ENCODE measurements around the gene ABCB10.
"Not testable (repeated sequence)": the region's sequence is repeated elsewhere in the genome, so short reads cannot be mapped to it uniquely, and the experiment has no call there.

ABCB10 gene

GRCh38 chr1:229599218-229599954 lies 40.9 kb upstream of the ABCB10 start:
- DNase-seq (ENCODE audit: low spot score): no peak
- no peaks in the 10 kb centered on the region for H3K4me1 ChIP-seq (ENCODE audit: control insufficient read depth in 2 of 2, insufficient read depth in 1 of 2, low read depth in 1 of 2, low read length in 2 of 2)
- no peak overlapping the region for H3K4me2 ChIP-seq (ENCODE audit: insufficient read depth, low read length, poor library complexity, severe bottlenecking)
- no peak overlapping the region for H3K9ac ChIP-seq (ENCODE audit: low read depth, low read length, poor library complexity)
- no peaks in the 10 kb centered on the region for H3K27me3 ChIP-seq (ENCODE audit: control insufficient read depth in 3 of 3, insufficient read depth in 3 of 3, low read depth in 1 of 3, low read length in 3 of 3)
- no peak overlapping the region for H3K18ac ChIP-seq (ENCODE audit: low read length)
- H2BK120ac ChIP-seq (ENCODE audit: low read depth, low read length): no peak overlapping the region
- H3K4ac ChIP-seq (ENCODE audit: low read length): no peak overlapping the region
- H3K27ac ChIP-seq (replicated peaks; ENCODE audit: low read length): no peak overlapping the region
- peaks cover 2% of the 10 kb centered on the region for H3K79me1 ChIP-seq (ENCODE audit: low read depth, low read length)
- no peak overlapping the region for H2BK5ac ChIP-seq (ENCODE audit: low read length)
- no peak overlapping the region for H2AFZ ChIP-seq (ENCODE audit: low read length)
- no peak overlapping the region for H2BK12ac ChIP-seq (ENCODE audit: low read length)
- H4K8ac ChIP-seq (ENCODE audit: low read depth, low read length): no peak overlapping the region
- no peak overlapping the region for H2BK15ac ChIP-seq (ENCODE audit: low read length)
- H3K4me3 ChIP-seq (ENCODE audit: low read length in 2 of 2): no peak overlapping the region
- no peak overlapping the region for H3K23ac ChIP-seq (ENCODE audit: low read depth, low read length, poor library complexity)
- H3K36me3 ChIP-seq (replicated peaks in 1 of 2; ENCODE audit: control insufficient read depth in 2 of 2, insufficient read depth in 2 of 2, low read length in 2 of 2): peaks cover 20 to 86% of the 10 kb centered on the region in 2 donors
- H2AK5ac ChIP-seq (ENCODE audit: low read depth, low read length): no peak overlapping the region
- WGBS, 2 donors (ENCODE audit: extremely low coverage in 2 of 2, insufficient read length in 2 of 2, insufficient replicate concordance in 1 of 2): no CpG with 5 or more reads among the region's 3 CpGs
- H3K9me3 ChIP-seq (replicated peaks in 1 of 2; ENCODE audit: control insufficient read depth in 2 of 2, insufficient read depth in 1 of 2, low read depth in 1 of 2, low read length in 2 of 2): no peaks in the 10 kb centered on the region
- H3K14ac ChIP-seq (ENCODE audit: low read length): no peak overlapping the region
- H4K91ac ChIP-seq (ENCODE audit: low read depth, low read length, poor library complexity): no peak overlapping the region

GRCh38 chr1:229597877-229598276 lies 39.4 kb upstream of the ABCB10 start:
- Histone ChIP-seq H3K18ac (ENCODE audit: low read length) (no peak overlapping the region), H3K9me3 (replicated peaks in 1 of 2; ENCODE audit: control insufficient read depth in 2 of 2, insufficient read depth in 1 of 2, low read depth in 1 of 2, low read length in 2 of 2) (no peaks in the 10 kb centered on the region), H3K79me1 (ENCODE audit: low read depth, low read length) (peaks cover 2% of the 10 kb centered on the region), H4K91ac (ENCODE audit: low read depth, low read length, poor library complexity) (no peak overlapping the region), H2BK120ac (ENCODE audit: low read depth, low read length) (no peak overlapping the region), H3K14ac (ENCODE audit: low read length) (no peak overlapping the region), H3K9ac (ENCODE audit: low read depth, low read length, poor library complexity) (no peak overlapping the region), H3K36me3 (replicated peaks in 1 of 2; ENCODE audit: control insufficient read depth in 2 of 2, insufficient read depth in 2 of 2, low read length in 2 of 2) (peaks cover 23 to 85% of the 10 kb centered on the region in 2 donors), H2BK15ac (ENCODE audit: low read length) (no peak overlapping the region), H4K8ac (ENCODE audit: low read depth, low read length) (no peak overlapping the region), H2AK5ac (ENCODE audit: low read depth, low read length) (no peak overlapping the region), H3K27ac (replicated peaks; ENCODE audit: low read length) (no peak overlapping the region), H3K4ac (ENCODE audit: low read length) (no peak overlapping the region), H2BK5ac (ENCODE audit: low read length) (no peak overlapping the region), H3K27me3 (ENCODE audit: control insufficient read depth in 3 of 3, insufficient read depth in 3 of 3, low read depth in 1 of 3, low read length in 3 of 3) (no peaks in the 10 kb centered on the region), H2AFZ (ENCODE audit: low read length) (no peak overlapping the region), H3K4me3 (ENCODE audit: low read length in 2 of 2) (no peak overlapping the region), H3K4me2 (ENCODE audit: insufficient read depth, low read length, poor library complexity, severe bottlenecking) (no peak overlapping the region), H3K23ac (ENCODE audit: low read depth, low read length, poor library complexity) (no peak overlapping the region), H2BK12ac (ENCODE audit: low read length) (no peak overlapping the region), H3K4me1 (ENCODE audit: control insufficient read depth in 2 of 2, insufficient read depth in 1 of 2, low read depth in 1 of 2, low read length in 2 of 2) (no peaks in the 10 kb centered on the region)
- WGBS, 2 donors (ENCODE audit: extremely low coverage in 2 of 2, insufficient read length in 2 of 2, insufficient replicate concordance in 1 of 2): no CpG with 5 or more reads among the region's 3 CpGs
- no peak for DNase-seq (ENCODE audit: low spot score)

GRCh38 chr1:229596925-229597699 lies 38.6 kb upstream of the ABCB10 start:
- H3K4me3 ChIP-seq (ENCODE audit: low read length in 2 of 2): no peak overlapping the region
- no peak overlapping the region for H3K18ac ChIP-seq (ENCODE audit: low read length)
- H3K14ac ChIP-seq (ENCODE audit: low read length): no peak overlapping the region
- H3K23ac ChIP-seq (ENCODE audit: low read depth, low read length, poor library complexity): no peak overlapping the region
- peaks cover 17 to 82% of the 10 kb centered on the region in 2 donors for H3K36me3 ChIP-seq (replicated peaks in 1 of 2; ENCODE audit: control insufficient read depth in 2 of 2, insufficient read depth in 2 of 2, low read length in 2 of 2)
- H4K91ac ChIP-seq (ENCODE audit: low read depth, low read length, poor library complexity): no peak overlapping the region
- H3K79me1 ChIP-seq (ENCODE audit: low read depth, low read length): no peaks in the 10 kb centered on the region
- H2BK12ac ChIP-seq (ENCODE audit: low read length): no peak overlapping the region
- DNase-seq (ENCODE audit: low spot score): no peak
- H3K9me3 ChIP-seq (replicated peaks in 1 of 2; ENCODE audit: control insufficient read depth in 2 of 2, insufficient read depth in 1 of 2, low read depth in 1 of 2, low read length in 2 of 2): no peaks in the 10 kb centered on the region
- H3K27me3 ChIP-seq (ENCODE audit: control insufficient read depth in 3 of 3, insufficient read depth in 3 of 3, low read depth in 1 of 3, low read length in 3 of 3): no peaks in the 10 kb centered on the region
- no peak overlapping the region for H2BK5ac ChIP-seq (ENCODE audit: low read length)
- H4K8ac ChIP-seq (ENCODE audit: low read depth, low read length): no peak overlapping the region
- no peaks in the 10 kb centered on the region for H3K4me1 ChIP-seq (ENCODE audit: control insufficient read depth in 2 of 2, insufficient read depth in 1 of 2, low read depth in 1 of 2, low read length in 2 of 2)
- whole genome bisulfite sequencing, 2 donors (ENCODE audit: extremely low coverage in 2 of 2, insufficient read length in 2 of 2, insufficient replicate concordance in 1 of 2): no CpG with 5 or more reads among the region's 7 CpGs
- no peak overlapping the region for H3K4ac ChIP-seq (ENCODE audit: low read length)
- no peak overlapping the region for H2BK120ac ChIP-seq (ENCODE audit: low read depth, low read length)
- H2AK5ac ChIP-seq (ENCODE audit: low read depth, low read length): no peak overlapping the region
- no peak overlapping the region for H2AFZ ChIP-seq (ENCODE audit: low read length)
- H3K4me2 ChIP-seq (ENCODE audit: insufficient read depth, low read length, poor library complexity, severe bottlenecking): no peak overlapping the region
- no peak overlapping the region for H2BK15ac ChIP-seq (ENCODE audit: low read length)
- H3K27ac ChIP-seq (replicated peaks; ENCODE audit: low read length): no peak overlapping the region
- H3K9ac ChIP-seq (ENCODE audit: low read depth, low read length, poor library complexity): no peak overlapping the region

- Histone ChIP-seq H3K36me3 (replicated peaks in 1 of 2; ENCODE audit: control insufficient read depth in 2 of 2, insufficient read depth in 2 of 2, low read length in 2 of 2) (peaks cover 11 to 72% of the 10 kb centered on the region in 2 donors), H3K9ac (ENCODE audit: low read depth, low read length, poor library complexity) (peak overlapping the region; percentile 51)
- not testable (repeated sequence) for H3K4me1 ChIP-seq (ENCODE audit: control insufficient read depth in 2 of 2, insufficient read depth in 1 of 2, low read depth in 1 of 2, low read length in 2 of 2); H4K8ac ChIP-seq (ENCODE audit: low read depth, low read length); DNase-seq (ENCODE audit: low spot score); H3K27ac ChIP-seq (replicated peaks; ENCODE audit: low read length); H3K4me2 ChIP-seq (ENCODE audit: insufficient read depth, low read length, poor library complexity, severe bottlenecking); H2BK5ac ChIP-seq (ENCODE audit: low read length); H2AK5ac ChIP-seq (ENCODE audit: low read depth, low read length); H3K4ac ChIP-seq (ENCODE audit: low read length); H3K4me3 ChIP-seq (ENCODE audit: low read length in 2 of 2); H2BK12ac ChIP-seq (ENCODE audit: low read length); H3K18ac ChIP-seq (ENCODE audit: low read length); H4K91ac ChIP-seq (ENCODE audit: low read depth, low read length, poor library complexity); H3K9me3 ChIP-seq (replicated peaks in 1 of 2; ENCODE audit: control insufficient read depth in 2 of 2, insufficient read depth in 1 of 2, low read depth in 1 of 2, low read length in 2 of 2); H2AFZ ChIP-seq (ENCODE audit: low read length); H2BK15ac ChIP-seq (ENCODE audit: low read length); H3K23ac ChIP-seq (ENCODE audit: low read depth, low read length, poor library complexity); H3K14ac ChIP-seq (ENCODE audit: low read length); H3K79me1 ChIP-seq (ENCODE audit: low read depth, low read length); H2BK120ac ChIP-seq (ENCODE audit: low read depth, low read length); H3K27me3 ChIP-seq (ENCODE audit: control insufficient read depth in 3 of 3, insufficient read depth in 3 of 3, low read depth in 1 of 3, low read length in 3 of 3)
- no CpG with 5 or more reads among the region's 7 CpGs for WGBS, 2 donors (ENCODE audit: extremely low coverage in 2 of 2, insufficient read length in 2 of 2, insufficient replicate concordance in 1 of 2)
Observed at GRCh38 chr1:229595876-229596275, 37.4 kb upstream of the ABCB10 start.

Measured in neuronal stem cell (in vitro differentiated cells).